ENCODE results near the gene CCDC171.

- no peak for TF ChIP-seq POLR2A (IDR thresholded peaks at IDR 0.05)
- TF ChIP-seq CTCF (IDR thresholded peaks at IDR 0.05) = peak; percentile 25 to 72 (median 66)
Measured at GRCh38 chr9:15873573-15874177, 320.8 kb downstream of the CCDC171 start.

Measured in prostate gland (tissue), 2 donors.